ENCODE measurements around the gene ZNF681. TPM values are rescaled to one million over a fixed set of nuclear protein-coding genes. Genes with fewer than 3 reads are reported as not detected.

The ZNF681 gene
- 10.2 and 11.5 TPM in 2 replicates for total RNA-seq
- long read RNA-seq, full-length matches to known transcripts = 34 of 54 reads
- long read RNA-seq, partial matches to known transcripts = 12 of 54 reads
- long read RNA-seq, other reads (novel, unspliced or antisense) = 8 of 54 reads

DNA sequence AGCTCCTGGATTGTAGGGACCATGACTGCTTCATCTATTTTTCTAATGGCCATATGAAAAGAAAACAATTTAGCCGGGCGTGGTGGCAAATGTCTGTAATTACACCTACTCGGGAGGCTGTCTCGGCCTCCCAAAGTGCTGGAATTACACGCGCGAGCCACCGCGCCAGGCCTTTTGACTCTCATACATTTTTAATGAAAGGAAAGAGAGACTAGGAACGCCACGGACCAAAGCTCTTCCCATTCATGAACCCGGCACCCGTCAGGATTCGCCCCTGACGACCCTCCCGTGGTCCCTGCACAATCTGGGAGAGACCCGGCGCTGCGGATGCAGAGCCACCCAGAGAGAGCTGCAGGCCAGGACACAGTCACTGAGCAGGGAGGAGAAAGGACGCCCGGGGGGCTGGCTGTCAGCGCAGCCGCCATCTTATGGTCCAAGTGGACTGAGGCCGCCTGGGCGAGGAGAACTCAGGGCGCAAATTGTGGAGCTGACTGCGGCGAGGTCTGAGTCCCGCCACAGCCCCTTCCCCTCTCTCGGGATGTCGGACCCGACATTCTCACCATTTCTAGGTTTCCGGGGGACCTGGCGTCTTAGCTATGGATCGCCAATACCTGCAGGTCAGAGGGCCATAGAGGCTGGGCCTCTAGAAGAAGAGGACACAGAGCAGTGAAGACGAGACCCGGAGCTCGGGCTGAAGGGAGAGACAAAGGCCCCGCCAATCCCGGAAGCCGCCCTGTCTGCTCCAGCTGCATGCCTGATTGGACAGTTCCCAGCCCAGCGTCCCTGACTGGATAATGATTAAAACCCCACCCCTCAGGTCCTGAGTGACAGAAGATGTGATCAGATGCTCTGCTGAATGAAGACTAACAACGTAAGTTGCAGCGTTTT is at the start of gene ZNF681:
ZNF681 (minus strand) TSS at position 705 of the 888 bp plus-strand sequence; CDS start at position 563, 142 bp downstream.
- TF ChIP-seq, protein P1, sequence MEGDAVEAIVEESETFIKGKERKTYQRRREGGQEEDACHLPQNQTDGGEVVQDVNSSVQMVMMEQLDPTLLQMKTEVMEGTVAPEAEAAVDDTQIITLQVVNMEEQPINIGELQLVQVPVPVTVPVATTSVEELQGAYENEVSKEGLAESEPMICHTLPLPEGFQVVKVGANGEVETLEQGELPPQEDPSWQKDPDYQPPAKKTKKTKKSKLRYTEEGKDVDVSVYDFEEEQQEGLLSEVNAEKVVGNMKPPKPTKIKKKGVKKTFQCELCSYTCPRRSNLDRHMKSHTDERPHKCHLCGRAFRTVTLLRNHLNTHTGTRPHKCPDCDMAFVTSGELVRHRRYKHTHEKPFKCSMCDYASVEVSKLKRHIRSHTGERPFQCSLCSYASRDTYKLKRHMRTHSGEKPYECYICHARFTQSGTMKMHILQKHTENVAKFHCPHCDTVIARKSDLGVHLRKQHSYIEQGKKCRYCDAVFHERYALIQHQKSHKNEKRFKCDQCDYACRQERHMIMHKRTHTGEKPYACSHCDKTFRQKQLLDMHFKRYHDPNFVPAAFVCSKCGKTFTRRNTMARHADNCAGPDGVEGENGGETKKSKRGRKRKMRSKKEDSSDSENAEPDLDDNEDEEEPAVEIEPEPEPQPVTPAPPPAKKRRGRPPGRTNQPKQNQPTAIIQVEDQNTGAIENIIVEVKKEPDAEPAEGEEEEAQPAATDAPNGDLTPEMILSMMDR (IDR thresholded peaks at IDR 0.05; ENCODE audit: unreplicated experiment) = peak; percentile 34
- H3K36me3 Mint-ChIP-seq (ENCODE audit: insufficient read depth) = peaks cover 19% of the 10 kb centered on the region
- DNase-seq (ENCODE audit: low spot score, unreplicated experiment) = peak; percentile 67
- H3K27me3 Mint-ChIP-seq = no peaks in the 10 kb centered on the region
- H3K4me1 Mint-ChIP-seq (ENCODE audit: low read depth) = peaks cover 4% of the 10 kb centered on the region
- H3K27ac Mint-ChIP-seq = peak within 1 kb of the TSS; percentile 99
- H3K4me3 Mint-ChIP-seq (ENCODE audit: low read depth) = peak within 1 kb of the TSS; percentile 98
- H3K9me3 Mint-ChIP-seq (ENCODE audit: low read depth) = peaks cover 8% of the 10 kb centered on the region

DNA sequence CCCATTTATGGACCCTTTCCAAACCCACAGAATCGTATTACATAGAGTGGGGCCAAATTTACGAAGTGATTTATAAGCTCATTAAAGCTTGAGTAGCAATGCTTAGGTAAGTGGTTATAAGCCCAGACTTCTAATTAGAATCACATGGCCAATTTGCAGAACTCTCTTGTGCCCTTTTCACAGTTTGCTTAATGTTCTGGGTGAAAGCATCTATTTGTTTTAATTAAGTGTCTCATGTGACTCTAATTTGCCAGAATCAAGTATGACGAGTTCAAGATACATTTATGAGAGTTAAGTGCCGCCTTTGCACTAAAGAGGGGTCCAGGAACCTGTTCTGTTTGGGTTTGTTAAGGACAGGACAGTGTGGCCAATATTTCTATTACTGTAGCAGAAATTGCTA is 46.0 kb upstream of the ZNF681 start:
- Mint-ChIP-seq H3K27ac (peak overlapping the region; percentile 89), H3K4me1 (ENCODE audit: low read depth) (peaks cover 2% of the 10 kb centered on the region), H3K27me3 (no peaks in the 10 kb centered on the region), H3K4me3 (ENCODE audit: low read depth) (no peak overlapping the region), H3K36me3 (ENCODE audit: insufficient read depth) (peaks cover 19% of the 10 kb centered on the region), H3K9me3 (ENCODE audit: low read depth) (no peaks in the 10 kb centered on the region)
- TF ChIP-seq, protein P1 (IDR thresholded peaks at IDR 0.05; ENCODE audit: unreplicated experiment) = no peak
- DNase-seq (ENCODE audit: low spot score, unreplicated experiment) = no peak

DNA sequence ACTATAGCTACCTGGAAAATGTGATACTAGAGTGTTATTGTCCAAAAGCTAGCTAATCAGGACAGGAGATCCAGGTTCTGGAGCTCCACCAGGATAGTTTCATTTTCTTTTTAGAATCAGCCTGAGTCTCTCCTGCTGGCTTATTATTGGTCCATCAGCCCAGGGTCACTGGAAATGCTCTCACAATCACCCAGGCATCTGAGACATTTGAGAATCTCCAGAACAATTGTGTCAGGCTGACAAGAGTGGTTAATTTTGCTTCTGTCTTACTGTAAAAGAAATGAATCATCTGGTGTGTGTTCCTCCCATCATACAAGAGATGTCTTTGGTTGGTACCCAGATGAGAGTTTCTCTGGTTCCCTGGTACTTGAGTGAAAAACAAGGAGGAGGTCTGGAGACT is 43.6 kb upstream of the ZNF681 start:
- no peak for DNase-seq (ENCODE audit: low spot score, unreplicated experiment)
- Mint-ChIP-seq H3K4me3 (ENCODE audit: low read depth) (no peak overlapping the region), H3K9me3 (ENCODE audit: low read depth) (no peaks in the 10 kb centered on the region), H3K27ac (no peak overlapping the region), H3K4me1 (ENCODE audit: low read depth) (peaks cover 8% of the 10 kb centered on the region), H3K36me3 (ENCODE audit: insufficient read depth) (peaks cover 10% of the 10 kb centered on the region), H3K27me3 (no peaks in the 10 kb centered on the region)
- TF ChIP-seq, protein P1 (IDR thresholded peaks at IDR 0.05; ENCODE audit: unreplicated experiment) = no peak

DNA sequence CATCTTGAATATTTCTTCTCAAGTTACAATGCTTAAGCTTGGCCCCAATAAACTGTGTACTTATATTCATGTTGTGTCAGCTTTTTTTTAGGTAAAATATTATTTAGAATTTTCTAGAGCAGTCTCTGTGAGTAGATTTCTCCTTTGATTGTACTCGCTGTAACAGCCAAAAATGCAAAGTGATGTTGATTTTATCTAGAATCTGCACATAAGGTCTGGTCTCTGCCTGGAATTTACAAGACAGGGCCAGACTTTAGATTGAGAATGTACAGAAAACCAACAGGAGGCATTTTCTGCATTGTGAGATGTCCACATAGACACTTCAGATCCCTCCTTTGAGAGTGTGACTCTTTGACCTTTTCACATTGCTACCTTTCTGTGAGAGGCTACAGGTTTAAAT is 43.1 kb upstream of the ZNF681 start:
- peaks cover 8% of the 10 kb centered on the region for H3K4me1 Mint-ChIP-seq (ENCODE audit: low read depth)
- no peak overlapping the region for H3K4me3 Mint-ChIP-seq (ENCODE audit: low read depth)
- H3K36me3 Mint-ChIP-seq (ENCODE audit: insufficient read depth) = peaks cover 10% of the 10 kb centered on the region
- H3K27me3 Mint-ChIP-seq = no peaks in the 10 kb centered on the region
- no peak for DNase-seq (ENCODE audit: low spot score, unreplicated experiment)
- TF ChIP-seq, protein P1 (IDR thresholded peaks at IDR 0.05; ENCODE audit: unreplicated experiment) = no peak
- no peaks in the 10 kb centered on the region for H3K9me3 Mint-ChIP-seq (ENCODE audit: low read depth)
- H3K27ac Mint-ChIP-seq = no peak overlapping the region

DNA sequence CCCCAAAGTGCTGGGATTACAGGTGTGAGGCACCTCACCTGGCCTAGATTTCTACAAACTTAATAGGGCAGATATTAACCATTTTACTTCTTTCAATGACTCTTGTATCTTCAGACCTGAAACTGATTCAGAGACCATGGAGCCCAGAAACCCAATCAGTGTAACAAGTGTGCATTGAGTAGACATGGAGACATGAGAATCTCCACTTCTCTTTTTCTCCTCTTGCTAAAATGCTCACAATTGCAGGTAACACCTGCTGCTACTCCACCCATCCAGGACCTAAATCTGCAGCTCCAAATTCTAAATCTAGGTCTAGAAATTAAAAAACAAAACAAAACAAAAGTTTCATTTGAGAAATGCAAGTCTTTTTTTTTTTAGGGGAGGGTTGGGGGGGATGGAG is 42.2 kb upstream of the ZNF681 start:
- H3K4me3 Mint-ChIP-seq (ENCODE audit: low read depth) = no peak overlapping the region
- no peaks in the 10 kb centered on the region for H3K27me3 Mint-ChIP-seq
- no peak for DNase-seq (ENCODE audit: low spot score, unreplicated experiment)
- H3K36me3 Mint-ChIP-seq (ENCODE audit: insufficient read depth) = peaks cover 17% of the 10 kb centered on the region
- H3K27ac Mint-ChIP-seq = no peak overlapping the region
- peaks cover 8% of the 10 kb centered on the region for H3K4me1 Mint-ChIP-seq (ENCODE audit: low read depth)
- TF ChIP-seq, protein P1 (IDR thresholded peaks at IDR 0.05; ENCODE audit: unreplicated experiment) = no peak
- H3K9me3 Mint-ChIP-seq (ENCODE audit: low read depth) = peaks cover 8% of the 10 kb centered on the region
